Mucosa of stomach (tissue), 1 donor: Measurements from ENCODE around the gene PIH1D1.

ENCODE experiments used
- H3K27me3 ChIP-seq: one replicate; pipeline ENCODE4 v1.7.0; 2013; ENCODE audit warnings: mild to moderate bottlenecking, low read length; ENCODE audit not compliant: control insufficient read depth, insufficient read depth
- H3K36me3 ChIP-seq: one replicate; pipeline ENCODE4 v1.7.0; 2013; ENCODE audit warnings: low read length; ENCODE audit not compliant: control insufficient read depth, insufficient read depth
- H3K4me1 ChIP-seq: one replicate; pipeline ENCODE4 v1.7.0; 2013; ENCODE audit warnings: mild to moderate bottlenecking, low read length; ENCODE audit not compliant: control insufficient read depth, insufficient read depth
- H3K4me3 ChIP-seq: one replicate; pipeline ENCODE4 v1.7.0; 2013; ENCODE audit warnings: low read length
- H3K9ac ChIP-seq: one replicate; pipeline ENCODE4 v1.7.0; 2013; ENCODE audit warnings: mild to moderate bottlenecking, low read length, moderate library complexity
- H3K9me3 ChIP-seq: one replicate; pipeline ENCODE4 v1.7.0; 2013; ENCODE audit warnings: mild to moderate bottlenecking, low read length, moderate library complexity; ENCODE audit not compliant: control insufficient read depth
- donor health status: Pancreatic carcinoma.

Gene PIH1D1

DNA sequence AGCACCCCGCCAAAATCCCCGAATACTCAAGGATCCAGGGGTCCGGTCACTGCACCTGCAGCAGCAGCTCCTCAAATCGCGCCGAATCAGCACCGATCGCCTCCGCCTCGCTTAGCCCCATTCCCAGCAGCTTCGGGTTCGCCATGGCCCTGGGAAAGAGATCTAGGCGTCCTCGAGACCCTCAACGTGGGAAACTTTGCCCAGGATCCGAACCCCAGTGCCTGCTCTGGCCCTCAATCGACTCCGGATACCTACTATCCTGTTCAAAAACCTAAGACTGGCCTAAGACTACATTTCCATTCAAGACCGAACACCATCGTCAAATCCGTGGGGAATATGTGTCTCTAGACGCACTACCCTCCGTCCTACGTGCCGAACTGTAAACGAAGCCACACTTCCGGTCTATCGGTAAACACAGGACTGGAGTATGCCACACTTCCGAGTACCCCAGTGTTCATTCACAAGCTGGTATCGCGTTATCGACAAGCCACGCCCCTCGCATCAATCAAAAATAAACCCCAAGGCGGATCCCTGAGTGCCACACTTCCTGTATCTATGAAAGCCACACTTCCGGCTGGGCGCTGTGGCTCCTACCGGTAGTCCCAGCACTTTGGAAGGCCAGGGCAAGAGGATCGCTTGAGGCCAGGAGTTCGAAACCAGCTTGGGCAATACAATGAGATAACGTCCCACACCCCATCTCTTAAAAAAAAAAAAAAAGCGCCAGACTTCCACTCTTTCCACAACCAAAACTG is at the start of gene PIH1D1:
TSS of gene PIH1D1 (minus strand) at position 385 of the 752 bp plus-strand sequence. CDS start at position 145, 240 bp downstream.
- peak within 1 kb of the TSS; percentile 97 for H3K9ac ChIP-seq
- peaks cover 18% of the 10 kb centered on the region for H3K4me1 ChIP-seq
- H3K9me3 ChIP-seq, result no peaks in the 10 kb centered on the region
- H3K4me3 ChIP-seq, result peak within 1 kb of the TSS; percentile 99
- H3K27me3 ChIP-seq, result no peaks in the 10 kb centered on the region
- peaks cover 9% of the 10 kb centered on the region for H3K36me3 ChIP-seq

DNA sequence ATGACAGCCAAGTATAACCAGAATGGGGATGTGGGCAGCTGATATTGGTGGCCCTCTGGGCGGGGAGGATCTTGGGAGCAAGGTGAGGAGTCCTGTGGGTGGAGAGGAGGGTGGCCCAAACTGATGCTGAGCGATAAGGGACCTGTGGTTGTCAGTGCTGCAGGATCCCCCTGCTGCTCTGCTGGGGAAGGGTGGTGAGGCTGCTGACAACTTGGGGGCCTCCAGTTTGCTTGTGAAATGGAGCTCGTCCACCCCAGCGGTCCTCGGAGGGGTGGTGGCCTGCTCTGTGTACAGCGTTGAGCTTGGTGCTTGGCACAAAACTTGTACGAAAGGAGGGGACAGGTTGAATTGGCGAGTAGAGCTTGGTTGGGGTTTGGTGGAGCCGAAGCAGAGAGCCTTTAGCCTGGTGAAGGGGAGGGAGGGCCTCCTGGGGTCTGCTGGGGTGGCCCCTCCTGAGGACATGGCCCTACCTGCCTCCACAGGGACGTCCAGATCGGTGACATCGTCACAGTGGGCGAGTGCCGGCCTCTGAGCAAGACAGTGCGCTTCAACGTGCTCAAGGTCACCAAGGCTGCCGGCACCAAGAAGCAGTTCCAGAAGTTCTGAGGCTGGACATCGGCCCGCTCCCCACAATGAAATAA is 47.5 kb upstream of the PIH1D1 start:
- H3K27me3 ChIP-seq, result no peaks in the 10 kb centered on the region
- H3K9me3 ChIP-seq, result no peaks in the 10 kb centered on the region
- no peak overlapping the region for H3K4me3 ChIP-seq
- H3K9ac ChIP-seq, result no peak overlapping the region
- peaks cover 50% of the 10 kb centered on the region for H3K4me1 ChIP-seq
- H3K36me3 ChIP-seq, result peaks cover 23% of the 10 kb centered on the region

DNA sequence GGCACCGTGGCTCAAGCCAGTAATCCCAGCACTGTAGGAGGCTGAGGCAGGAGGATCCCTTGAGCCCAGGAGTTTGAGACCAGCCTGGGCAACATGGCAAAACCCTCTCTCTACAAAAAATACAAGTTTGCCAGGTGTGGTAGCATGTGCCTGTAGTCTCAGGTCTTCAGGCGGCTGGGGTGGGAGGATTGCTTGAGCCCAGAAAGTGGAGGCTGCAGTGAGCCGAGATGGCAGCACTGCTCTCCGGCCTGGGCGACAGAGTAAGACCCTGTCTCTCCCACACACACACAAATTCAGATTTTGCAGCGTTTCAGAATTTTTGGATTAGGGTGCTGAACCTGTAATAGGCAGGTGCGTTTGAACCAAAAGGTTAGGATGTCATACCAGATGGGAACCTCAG is 46.9 kb upstream of the PIH1D1 start:
- Histone ChIP-seq H3K9me3 (no peaks in the 10 kb centered on the region), H3K36me3 (peaks cover 23% of the 10 kb centered on the region), H3K4me3 (no peak overlapping the region), H3K27me3 (no peaks in the 10 kb centered on the region), H3K9ac (no peak overlapping the region), H3K4me1 (peaks cover 50% of the 10 kb centered on the region)

DNA sequence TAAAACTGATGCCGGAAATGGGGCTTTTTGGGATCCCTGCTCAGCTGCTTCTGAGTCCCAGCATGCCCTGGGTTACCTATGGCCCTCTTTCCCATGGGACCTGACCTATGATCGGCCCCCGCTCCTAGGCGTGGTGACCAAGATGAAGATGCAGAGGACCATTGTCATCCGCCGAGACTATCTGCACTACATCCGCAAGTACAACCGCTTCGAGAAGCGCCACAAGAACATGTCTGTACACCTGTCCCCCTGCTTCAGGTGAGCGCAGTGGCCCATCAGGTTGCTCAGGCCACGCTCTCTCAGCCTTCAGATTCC is 46.1 kb upstream of the PIH1D1 start:
- Histone ChIP-seq H3K4me1 (peaks cover 44% of the 10 kb centered on the region), H3K9ac (peak overlapping the region; percentile 95), H3K9me3 (no peaks in the 10 kb centered on the region), H3K36me3 (peaks cover 23% of the 10 kb centered on the region), H3K27me3 (no peaks in the 10 kb centered on the region), H3K4me3 (peak overlapping the region; percentile 98)

DNA sequence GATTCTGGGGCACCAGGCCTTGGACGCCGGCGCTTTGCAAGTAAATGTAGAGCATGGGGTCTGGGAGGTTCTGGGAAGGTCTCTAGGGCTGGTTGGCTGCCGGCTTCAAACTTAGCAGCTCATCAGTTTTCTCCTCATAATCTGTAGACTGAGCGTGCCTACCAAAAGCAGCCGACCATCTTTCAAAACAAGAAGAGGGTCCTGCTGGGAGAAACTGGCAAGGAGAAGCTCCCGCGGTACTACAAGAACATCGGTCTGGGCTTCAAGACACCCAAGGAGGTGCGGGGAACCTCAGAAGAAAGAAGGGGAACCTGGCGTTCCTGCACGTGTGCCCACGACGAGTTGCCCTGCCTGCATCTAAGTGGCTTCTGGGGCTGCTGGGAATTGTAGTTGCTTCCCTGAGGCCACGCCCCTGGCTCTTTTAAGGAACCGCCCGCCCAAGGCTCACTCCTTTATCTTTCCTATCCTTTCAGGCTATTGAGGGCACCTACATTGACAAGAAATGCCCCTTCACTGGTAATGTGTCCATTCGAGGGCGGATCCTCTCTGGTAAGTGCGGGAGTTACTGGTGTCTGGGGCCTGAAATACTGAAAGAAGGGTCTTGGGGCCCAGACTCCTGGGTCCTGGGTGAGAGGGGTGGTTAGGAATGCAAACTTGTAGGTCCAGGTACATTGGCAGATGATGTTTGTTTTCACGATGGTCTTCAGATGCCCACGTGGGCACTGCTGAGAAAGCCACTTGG is 45.6 kb upstream of the PIH1D1 start:
- no peaks in the 10 kb centered on the region for H3K9me3 ChIP-seq
- no peaks in the 10 kb centered on the region for H3K27me3 ChIP-seq
- peak overlapping the region; percentile 95 for H3K9ac ChIP-seq
- H3K36me3 ChIP-seq, result peaks cover 23% of the 10 kb centered on the region
- H3K4me3 ChIP-seq, result peak overlapping the region; percentile 98
- peaks cover 44% of the 10 kb centered on the region for H3K4me1 ChIP-seq

DNA sequence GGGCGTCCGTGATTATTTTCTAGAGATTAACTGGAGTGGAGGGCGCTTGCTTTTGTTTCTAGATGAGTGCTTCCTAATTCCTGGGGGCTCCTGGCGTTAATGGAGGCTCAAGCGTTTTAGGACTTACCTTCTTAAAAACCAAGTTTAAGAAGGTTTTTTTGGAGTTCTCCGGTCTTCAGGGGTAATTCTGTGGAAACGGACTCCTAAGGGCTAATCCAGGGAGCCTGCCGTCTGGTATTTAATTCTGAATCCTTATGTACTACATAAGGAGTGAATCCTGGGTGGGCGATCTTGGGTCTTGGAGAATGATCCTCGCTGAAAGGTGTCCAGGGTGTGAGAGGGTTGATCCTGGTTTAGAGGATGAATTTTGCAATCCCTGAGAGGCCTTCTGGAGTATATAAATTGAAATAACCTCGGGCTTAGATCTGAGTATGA is 45.0 kb upstream of the PIH1D1 start:
- peaks cover 29% of the 10 kb centered on the region for H3K36me3 ChIP-seq
- no peaks in the 10 kb centered on the region for H3K27me3 ChIP-seq
- H3K4me3 ChIP-seq, result peak overlapping the region; percentile 98
- H3K9me3 ChIP-seq, result no peaks in the 10 kb centered on the region
- peaks cover 44% of the 10 kb centered on the region for H3K4me1 ChIP-seq
- H3K9ac ChIP-seq, result peak overlapping the region; percentile 95

DNA sequence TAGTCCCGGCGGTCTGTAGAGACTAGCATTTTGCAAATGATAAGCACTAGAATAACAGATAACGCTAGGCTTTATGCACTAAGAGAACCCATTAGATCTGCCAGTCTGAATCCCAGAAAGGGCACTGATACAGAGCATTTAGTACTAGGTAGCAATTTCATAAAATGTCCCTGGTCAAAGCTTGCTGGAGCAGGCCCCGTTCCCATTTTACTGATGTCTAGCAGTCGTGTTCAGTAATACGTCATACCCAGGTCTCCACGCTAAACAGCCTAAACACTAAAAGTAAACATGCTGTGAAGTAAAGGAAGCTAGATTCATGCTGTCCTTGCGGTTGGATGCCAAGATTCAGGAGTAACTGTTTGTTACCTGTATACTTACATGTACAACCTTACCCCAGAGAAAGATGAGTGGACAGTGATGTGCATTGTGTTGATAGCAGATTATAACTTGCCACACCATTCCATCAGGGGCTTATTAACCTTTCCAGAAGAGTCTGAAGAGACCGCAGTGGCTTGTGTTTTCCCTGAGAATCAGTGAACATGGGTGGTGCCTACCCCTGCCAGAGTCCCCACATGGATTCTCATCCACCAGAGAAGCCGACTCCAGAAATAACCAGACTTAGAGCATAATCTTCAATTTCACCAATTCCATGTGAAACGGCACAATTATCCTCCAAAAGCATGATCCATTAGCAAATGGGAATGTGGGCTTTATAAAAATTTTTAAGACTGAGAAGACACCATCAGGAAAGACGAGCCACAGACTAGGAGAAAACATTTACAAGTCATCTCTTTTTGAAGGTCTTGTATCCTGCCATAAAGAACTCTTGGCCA is 41.2 kb upstream of the PIH1D1 start:
- H3K9me3 ChIP-seq, result no peaks in the 10 kb centered on the region
- H3K27me3 ChIP-seq, result no peaks in the 10 kb centered on the region
- no peak overlapping the region for H3K4me3 ChIP-seq
- H3K9ac ChIP-seq, result no peak overlapping the region
- peaks cover 33% of the 10 kb centered on the region for H3K4me1 ChIP-seq
- H3K36me3 ChIP-seq, result peaks cover 28% of the 10 kb centered on the region

DNA sequence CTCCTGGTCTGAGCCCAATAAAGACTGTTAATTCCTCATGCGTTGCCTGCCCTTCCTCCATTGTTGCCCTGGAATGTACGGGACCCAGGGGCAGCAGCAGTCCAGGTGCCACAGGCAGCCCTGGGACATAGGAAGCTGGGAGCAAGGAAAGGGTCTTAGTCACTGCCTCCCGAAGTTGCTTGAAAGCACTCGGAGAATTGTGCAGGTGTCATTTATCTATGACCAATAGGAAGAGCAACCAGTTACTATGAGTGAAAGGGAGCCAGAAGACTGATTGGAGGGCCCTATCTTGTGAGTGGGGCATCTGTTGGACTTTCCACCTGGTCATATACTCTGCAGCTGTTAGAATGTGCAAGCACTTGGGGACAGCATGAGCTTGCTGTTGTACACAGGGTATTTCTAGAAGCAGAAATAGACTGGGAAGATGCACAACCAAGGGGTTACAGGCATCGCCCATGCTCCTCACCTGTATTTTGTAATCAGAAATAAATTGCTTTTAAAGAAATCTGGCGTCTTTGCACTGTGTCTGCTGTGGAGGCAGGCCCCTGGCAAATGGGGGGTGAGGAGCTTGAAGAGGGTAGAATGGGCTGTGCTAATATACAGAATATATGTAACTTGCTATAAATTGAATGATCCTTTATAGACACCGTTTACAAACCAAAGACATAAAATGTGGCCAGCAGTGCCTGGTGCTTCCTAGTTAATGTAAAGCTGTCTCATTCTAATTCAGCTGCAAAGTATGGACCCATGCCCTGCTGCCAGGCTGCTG is 40.4 kb upstream of the PIH1D1 start:
- H3K36me3 ChIP-seq, result peaks cover 21% of the 10 kb centered on the region
- no peak overlapping the region for H3K4me3 ChIP-seq
- peaks cover 25% of the 10 kb centered on the region for H3K4me1 ChIP-seq
- no peaks in the 10 kb centered on the region for H3K9me3 ChIP-seq
- no peaks in the 10 kb centered on the region for H3K27me3 ChIP-seq
- H3K9ac ChIP-seq, result no peak overlapping the region

DNA sequence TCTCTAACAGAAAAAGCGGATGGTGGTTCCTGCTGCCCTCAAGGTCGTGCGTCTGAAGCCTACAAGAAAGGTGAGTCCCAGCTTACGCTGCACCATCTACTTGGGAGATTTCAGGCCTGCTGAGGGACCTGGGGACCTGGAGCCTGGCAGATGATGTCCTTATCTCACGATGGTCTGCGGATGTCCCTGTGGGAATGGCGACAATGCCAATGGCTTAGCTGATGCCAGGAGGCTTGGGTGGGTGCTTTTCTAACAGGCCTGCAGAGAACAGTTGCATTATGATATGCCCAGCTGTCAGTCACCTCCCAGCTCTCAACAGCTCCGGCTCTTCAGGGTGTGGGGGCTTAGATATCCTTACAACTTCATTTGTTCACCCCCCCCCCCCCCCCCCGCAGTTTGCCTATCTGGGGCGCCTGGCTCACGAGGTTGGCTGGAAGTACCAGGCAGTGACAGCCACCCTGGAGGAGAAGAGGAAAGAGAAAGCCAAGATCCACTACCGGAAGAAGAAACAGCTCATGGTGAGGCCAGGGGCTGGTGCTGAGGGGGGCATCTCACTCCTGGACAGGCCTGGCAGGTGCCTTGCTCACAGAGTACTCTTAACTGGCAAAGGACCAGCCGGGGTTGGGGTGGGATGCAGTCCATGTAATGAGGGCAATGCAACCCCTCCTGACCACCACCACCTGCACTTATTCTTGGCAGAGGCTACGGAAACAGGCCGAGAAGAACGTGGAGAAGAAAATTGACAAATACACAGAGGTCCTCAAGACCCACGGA is 39.6 kb upstream of the PIH1D1 start:
- peaks cover 21% of the 10 kb centered on the region for H3K36me3 ChIP-seq
- peaks cover 22% of the 10 kb centered on the region for H3K4me1 ChIP-seq
- H3K9ac ChIP-seq, result no peak overlapping the region
- no peaks in the 10 kb centered on the region for H3K9me3 ChIP-seq
- H3K27me3 ChIP-seq, result no peaks in the 10 kb centered on the region
- no peak overlapping the region for H3K4me3 ChIP-seq

DNA sequence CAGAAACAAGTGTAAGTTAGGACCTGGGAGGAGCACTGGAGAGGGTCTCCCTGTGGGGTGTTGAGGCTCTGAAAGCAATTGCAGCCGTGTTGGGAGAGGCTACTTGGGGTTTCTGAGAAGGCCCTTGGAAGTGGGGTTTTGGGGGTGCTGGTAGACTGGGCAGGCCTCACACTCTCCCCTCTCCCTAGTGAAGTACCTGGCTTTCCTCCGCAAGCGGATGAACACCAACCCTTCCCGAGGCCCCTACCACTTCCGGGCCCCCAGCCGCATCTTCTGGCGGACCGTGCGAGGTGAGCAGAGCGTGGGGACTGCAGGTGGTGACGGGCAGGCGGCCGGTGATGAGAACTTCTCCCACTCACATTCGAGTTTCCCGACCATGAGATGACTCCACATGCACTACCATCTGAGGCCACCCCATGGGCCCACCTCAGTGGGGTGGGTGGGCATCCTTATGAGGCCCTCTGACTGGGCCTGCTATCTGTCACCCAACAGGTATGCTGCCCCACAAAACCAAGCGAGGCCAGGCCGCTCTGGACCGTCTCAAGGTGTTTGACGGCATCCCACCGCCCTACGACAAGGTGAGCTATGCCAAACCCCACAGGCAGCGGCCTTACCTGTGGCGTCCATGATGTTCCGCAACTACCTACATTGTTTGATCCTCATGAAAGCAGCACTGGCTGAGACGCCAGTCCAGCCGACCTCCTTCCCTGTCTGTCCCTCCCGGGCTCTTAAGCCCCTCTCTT is 38.8 kb upstream of the PIH1D1 start:
- Histone ChIP-seq H3K4me1 (peaks cover 22% of the 10 kb centered on the region), H3K9me3 (no peaks in the 10 kb centered on the region), H3K36me3 (peaks cover 21% of the 10 kb centered on the region), H3K4me3 (no peak overlapping the region), H3K9ac (no peak overlapping the region), H3K27me3 (no peaks in the 10 kb centered on the region)
